Stimulated activated CD4-positive, alpha-beta T cell treated with anti-CD3 and anti-CD28 coated beads, Interleukin-2, amount 100 ng/mL, for 4 hours (primary cell): ENCODE data around the gene KCNJ6.
A peak's percentile ranks its signal among the peaks of the same experiment; 100 is the strongest.
"Not testable (repeated sequence)": the region's sequence is repeated elsewhere in the genome, so short reads cannot be mapped to it uniquely, and the experiment has no call there.

Experiments
- DNase-seq: peaks from one replicate; pipeline ENCODE4 v3.0.0-alpha.2; 2020; ENCODE audit warnings: low read depth

KCNJ6 gene

DNA sequence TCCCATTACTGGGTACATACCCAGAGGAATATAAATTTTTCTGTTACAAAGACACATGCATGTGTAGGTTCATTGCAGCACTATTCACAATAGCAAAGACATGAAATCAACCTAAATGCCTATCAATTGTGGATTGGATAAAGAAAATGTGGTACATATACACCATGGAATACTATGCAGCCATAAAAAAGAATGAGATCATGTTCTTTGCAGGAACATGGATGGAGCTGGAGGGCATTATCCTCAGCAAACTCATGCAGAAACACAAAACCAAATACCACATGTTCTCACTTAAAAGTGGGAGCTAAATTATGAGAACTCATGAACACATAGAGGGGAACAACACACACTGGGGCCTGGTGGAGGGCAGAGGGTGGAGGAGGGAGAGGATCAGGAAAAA lies 272.4 kb downstream of the KCNJ6 start:
- not testable (repeated sequence) for DNase-seq

DNA sequence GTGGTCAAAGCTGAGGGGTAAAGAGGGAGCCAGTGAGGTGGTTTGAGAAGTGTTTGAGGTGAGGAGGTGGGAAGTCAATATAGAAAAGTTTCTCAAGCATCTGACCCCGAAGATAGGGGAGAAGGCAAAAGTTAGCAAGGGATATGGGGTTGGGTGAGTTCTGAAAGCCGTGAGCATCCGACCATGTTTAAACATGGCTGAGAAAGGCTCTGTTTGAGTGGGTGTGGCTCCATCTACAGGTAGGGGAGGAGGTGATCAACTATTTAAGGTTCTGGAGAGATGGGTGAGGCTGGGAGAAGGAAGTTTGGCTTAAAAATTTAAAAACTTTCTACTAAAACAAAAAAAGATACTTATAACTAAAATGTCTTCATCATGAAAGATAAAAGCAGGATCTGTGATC lies 273.8 kb downstream of the KCNJ6 start:
- peak; percentile 17 for DNase-seq

DNA sequence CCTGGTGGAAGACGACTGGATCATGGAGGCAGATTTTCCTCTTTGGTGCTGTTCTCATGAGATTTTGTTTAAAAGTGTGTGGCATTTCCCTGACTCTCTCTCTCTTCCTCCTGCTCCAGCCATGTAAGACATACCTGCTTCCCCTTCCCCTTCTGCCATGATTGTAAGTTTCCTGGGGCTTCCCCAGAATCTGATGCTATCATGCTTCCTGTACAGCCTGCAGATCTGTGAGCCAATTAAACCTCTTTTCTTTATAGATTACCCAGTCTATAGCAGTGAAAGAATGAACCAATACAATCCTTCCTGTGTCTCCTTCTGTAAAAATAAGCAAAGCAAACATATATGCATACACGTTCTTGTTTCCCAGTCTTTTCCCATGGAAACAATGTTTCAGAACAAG lies 276.5 kb downstream of the KCNJ6 start:
- no peak for DNase-seq

DNA sequence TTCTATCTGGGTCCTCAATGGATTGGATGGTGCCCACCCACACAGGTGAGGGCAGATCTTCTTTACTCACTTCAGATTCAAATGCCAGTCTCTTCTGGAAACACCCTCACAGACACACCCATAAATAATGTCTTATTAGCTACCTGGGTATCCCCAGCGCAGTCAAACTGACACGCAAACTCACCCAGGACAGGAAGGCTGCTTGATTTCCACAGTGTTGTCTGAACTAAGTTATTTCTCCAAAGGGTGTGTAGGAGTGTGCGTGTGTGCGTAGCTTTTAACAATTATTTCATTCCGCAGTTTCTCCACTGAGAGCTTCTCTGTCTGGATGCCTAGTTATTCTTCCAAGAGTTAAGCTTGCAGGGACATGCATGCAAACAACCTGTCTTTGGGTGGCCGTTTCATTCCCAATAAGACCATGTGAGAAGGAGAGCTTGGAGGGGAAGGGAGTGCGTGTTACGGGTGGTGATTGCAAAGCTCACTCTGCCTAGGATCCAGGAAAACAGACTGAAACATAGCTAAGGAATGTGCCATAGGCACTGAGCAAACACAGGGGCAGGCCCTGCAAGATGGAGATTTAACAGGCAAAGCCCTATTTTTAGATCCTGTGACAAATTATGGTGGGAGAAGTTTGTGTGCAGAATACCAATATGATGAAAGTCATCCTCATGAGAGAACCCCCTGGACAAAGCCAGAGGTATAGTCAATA lies 280.0 kb downstream of the KCNJ6 start:
- DNase-seq = no peak

DNA sequence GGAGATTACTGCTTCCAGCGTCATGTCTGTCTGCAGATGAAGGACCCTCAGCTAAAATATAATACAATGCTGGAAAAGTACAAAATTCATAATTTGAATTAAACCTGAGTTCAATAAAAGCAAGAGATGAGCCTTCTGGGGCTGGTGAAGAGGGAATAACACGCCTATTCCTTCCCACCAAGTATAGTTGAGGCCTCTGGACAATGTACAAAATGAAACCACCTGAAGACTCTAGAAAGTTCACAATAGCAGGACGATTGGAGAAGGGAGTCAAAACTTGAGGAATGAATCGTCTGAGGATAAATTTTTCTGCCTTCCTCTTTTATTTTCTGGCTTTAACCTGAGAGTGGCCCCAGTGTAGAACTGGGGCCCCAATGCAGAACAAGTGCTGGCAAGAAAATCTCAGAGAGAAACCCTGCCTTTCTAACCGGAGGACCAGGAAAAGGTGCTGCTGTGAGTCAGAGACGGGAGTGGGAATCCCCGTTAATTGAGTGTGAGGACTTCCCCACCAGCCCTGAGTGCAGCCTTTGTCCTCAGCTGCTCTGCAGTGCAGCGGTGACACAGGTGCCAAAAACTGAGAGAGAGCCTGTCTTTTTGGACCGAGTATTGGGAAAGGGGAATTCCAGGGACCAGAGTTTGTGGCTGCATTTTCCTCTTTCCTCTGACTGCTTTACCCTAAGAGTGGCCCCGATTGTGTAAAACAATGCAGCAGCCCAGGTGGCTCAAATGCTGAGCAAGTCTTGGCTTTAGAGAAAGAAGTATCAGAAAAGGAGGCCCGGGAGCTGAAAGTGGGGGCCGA lies 284.7 kb downstream of the KCNJ6 start:
- no peak for DNase-seq

DNA sequence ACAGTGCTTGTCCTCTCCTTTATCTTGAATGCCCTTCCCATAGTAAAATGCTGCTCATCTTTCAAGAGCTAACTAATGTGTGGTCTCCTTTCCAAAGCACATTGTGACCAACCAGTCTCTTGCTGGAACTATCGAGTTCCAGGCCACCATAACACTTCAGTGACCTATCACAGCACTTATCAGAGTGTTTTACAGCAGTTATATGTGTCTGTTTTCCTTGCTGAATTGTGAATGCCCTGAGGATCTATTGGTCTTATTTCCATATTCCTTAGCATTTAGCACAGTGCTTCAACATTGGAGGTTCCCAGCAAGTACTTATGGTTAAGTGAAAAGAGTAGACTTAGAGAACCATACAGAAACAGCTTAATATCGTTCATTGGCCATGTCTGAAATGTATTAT lies 285.4 kb downstream of the KCNJ6 start:
- no peak for DNase-seq

DNA sequence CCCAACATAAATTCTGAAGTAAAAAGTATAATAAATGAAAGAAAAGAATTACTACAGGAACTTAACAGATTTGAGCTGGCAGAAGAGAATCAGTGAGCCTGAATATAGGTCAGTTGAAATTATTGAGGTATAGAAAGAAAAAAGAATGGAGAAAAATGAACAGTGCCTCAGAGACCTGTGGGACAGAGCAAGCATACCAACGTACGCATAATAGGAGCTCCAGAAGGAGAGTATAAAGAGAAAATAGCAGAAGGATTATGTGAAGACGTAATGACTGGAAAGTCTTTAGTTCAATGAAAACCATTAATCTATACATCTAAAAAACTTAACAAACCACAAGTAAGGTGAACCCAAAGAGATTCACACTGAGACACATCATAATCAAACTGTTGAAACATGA lies 287.9 kb downstream of the KCNJ6 start:
- no peak for DNase-seq

DNA sequence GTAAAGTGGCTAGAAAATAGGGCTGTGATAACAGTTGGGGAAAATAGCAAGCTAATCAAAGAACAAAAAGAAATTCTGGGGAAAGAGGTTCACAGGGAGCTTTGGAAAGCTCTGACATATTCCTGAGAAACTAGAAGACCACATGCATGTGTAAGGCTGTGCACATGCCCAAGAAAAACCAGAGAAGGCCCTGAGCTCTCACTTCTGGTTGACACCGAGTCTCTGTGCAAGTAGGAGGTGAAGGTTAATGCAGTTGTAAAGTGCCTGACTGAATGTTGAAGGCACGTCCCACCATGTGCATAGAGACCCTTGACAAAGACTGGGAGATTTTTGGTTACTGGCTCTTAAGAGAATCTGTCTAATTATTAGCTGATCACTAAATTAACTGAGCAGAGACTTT lies 288.7 kb downstream of the KCNJ6 start:
- DNase-seq = no peak

DNA sequence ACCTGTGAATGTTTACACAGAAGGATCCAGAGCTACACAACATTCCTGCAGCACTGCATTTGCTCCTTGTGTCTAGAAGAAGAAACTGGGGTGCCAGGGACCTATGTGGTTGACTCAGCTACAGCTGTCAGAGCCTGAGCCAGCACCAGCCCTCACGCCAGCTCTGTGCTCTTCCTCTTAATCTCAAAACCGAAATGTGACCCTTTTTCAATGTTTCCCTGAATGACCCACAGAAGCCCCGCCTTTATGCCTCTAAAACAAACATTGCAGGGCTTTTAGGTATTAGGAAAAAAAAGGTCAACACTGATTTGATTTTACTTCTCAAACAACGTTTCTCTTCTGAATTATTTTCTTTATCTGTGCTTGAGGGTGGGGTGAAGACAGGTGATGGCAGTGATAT lies 289.2 kb downstream of the KCNJ6 start:
- no peak for DNase-seq

DNA sequence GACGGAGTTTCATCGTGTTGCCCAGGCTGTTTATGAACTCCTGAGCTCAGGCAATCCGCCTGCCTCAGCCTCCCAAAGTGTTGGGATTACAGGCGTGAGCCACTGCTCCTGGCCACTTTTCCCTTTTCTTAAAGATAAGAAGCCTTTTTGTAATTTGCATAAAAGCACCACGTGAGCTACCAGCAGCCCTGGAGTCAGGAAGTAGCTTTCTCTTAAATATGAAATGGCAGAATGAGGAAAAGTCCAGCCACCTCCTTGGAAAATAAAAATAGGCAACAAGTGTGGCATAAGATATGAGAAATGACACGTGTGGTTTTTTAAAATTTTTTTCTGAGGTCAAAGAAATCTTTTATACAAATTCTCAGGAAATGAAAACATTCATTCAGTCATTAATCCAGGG lies 289.9 kb downstream of the KCNJ6 start:
- no peak for DNase-seq

DNA sequence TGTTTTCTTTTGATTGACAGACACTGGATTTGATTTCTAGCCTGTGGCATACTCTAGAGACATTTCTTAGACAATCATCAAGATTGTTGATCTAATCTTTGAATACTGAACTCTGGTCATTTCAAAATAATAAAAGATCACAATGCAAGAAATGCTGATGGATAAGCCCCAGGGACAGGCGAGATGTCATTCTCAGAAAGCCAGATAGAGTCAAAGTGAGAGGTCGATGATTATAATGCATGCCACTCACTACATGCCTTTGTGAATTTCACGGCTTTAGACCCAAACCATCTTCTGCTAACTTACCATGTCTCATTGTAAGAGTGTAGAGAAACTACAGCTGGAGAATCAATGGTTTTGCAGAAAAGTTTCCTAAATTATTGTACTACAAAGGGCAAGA lies 292.6 kb downstream of the KCNJ6 start:
- DNase-seq = no peak

DNA sequence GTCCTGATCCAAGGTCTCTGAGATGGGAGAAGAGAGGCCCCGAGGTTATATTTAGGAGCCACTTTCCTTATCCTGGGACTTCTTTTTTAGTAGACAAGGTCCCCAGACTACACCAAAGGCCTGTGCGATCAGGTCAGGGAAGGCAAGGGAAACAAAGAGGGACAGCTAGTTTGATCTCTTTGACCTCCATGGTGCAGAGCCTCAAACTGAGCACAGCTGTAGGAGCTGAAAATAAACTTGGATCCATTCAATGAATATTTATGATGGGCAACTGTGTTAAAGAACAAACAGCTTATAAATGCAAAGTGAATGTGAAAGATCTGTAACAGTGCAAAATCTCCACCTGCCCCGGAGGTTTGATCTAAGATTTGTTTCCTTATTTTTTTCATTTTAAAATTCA lies 293.1 kb downstream of the KCNJ6 start:
- no peak for DNase-seq

DNA sequence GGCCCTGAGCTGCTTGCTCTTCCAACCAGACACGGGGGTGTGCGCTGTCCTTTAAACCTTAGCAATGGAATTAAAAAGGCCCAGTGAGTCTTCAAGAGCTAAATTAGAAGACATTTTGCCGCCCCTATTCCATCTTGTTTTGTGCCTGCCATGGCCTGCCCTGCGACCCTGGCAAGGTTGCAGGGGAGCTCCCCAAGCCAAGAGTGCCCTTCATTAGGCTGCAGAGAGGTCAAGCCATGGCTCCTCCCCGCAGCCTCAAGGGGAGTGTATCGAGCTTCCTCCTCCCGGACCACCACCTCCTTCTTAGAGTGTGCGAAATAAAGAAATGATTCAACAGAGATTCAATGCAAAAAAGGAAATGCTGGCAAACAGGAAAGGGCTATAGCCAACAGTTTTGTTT lies 293.5 kb downstream of the KCNJ6 start:
- DNase-seq = no peak

DNA sequence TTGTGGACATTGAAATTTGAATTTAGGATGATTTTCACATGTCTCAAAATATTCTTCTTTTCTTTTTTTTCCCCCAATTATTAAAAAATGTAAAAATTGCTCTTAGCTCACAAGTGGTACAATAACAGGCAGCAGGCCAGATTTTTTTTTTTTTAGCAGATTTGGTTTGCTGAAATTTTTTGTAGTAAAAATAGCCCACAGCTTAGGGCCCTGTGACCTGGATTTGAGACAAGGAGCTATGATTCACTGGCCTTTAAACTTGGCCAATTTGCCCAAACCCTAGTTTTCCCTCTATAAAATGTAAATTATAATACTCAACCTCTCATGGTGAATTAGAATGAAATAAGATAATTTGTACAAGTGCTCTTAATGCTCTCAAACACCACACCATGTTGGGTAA lies 295.9 kb downstream of the KCNJ6 start:
- no peak for DNase-seq

DNA sequence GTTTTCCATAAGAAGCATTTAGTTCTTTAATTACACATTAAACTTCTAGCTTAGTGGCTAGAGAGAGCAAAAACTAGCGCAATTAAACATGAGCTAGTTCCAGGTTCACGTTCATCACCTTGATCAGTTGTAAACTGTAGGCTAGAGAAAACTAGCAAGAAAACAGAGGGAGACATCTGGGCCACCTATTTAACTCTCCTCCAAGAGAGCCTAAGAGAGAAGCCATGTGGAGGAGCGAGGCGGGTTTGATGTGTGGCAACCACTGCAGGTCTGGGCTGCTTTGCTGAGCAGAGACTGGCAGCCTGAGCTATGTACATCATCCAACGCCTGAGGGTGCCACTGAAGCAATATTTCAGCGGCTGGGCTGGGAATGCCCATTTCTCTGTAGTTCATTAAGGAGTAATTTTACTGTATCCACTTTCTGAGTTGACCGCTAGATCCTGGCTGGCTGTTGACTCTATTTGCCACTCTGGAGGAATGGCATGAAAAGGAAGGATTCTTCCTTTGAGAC lies 296.7 kb downstream of the KCNJ6 start:
- no peak for DNase-seq

DNA sequence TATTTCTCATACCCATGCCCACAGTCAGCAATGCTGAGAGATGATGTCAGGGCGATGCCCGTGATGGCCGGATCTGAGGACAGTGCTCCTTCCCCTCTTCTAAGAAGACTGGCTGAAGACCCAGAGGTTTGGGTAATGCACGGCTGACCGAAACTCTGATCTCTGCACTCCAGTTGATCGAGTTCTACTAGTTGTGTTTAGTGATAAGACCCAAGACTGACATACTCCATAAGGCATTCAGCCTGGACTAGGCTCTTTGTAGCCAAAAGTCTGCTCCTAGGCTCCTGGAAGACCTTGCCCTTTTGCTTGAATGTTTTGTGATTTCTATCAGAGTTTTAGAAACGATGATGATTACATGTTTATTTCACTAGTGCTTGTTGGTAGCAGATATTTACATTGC lies 298.2 kb downstream of the KCNJ6 start:
- DNase-seq = no peak

DNA sequence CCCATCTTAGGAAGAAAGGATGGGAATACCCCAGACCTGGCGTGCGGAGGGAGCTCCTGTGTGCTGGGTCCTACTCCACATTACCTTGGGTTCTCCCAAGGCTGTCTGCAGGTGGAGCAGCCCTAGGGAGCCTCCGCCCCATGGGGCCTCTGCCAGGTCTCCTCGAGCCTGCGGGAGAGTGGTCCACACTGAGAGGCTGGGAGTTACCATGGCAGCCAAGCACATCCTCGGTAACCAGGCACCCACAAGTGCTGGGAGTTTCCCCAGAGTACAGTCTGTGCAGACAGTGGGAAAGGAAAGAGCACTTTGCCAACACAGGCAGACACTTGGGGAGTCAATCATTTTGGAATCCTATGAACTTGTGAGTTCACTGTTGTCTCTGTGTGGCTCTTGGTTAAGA lies 300.3 kb downstream of the KCNJ6 start:
- no peak for DNase-seq

DNA sequence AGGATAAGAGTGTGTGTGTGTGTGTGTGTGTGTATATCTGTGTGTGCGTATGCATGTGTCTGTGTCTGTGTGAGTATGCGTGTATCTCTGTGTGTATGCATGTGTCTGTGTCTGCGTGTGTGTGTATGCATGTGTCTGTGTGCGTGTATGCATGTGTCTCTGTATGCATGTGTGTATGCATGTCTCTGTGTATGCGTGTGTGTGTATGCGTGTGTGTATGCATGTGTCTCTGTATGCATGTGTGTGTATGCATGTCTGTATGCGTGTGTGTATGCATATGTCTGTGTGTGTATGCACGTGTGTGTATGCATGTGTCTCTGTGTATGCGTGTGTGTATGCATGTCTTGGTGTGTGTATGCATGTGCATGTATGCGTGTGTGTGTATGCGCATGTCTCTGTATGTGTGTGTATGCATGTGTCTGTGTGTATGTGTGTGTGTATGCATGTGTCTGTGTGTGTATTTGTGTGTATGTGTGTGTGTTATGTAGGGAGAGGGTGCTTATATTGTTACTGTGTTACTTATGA lies 301.8 kb downstream of the KCNJ6 start:
- DNase-seq = no peak

DNA sequence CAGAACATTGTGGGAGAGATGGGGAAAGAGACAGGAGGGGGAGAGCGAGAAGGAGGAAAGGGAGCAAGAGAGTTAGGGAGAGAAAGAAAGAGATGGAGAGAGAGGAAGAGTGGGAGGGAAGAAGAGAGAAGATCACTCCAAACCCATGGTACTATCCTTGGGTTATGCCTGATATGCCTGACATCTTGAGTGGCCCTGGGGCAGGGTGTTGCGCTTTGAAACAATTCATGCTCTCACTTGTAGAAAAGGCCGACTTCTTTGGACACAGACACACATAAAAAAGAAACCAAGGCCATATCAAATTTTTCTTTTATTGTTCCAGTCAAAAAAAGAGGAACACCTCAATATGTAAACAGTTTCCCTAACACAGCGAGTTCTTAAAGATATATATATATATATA lies 309.2 kb downstream of the KCNJ6 start:
- DNase-seq = no peak

DNA sequence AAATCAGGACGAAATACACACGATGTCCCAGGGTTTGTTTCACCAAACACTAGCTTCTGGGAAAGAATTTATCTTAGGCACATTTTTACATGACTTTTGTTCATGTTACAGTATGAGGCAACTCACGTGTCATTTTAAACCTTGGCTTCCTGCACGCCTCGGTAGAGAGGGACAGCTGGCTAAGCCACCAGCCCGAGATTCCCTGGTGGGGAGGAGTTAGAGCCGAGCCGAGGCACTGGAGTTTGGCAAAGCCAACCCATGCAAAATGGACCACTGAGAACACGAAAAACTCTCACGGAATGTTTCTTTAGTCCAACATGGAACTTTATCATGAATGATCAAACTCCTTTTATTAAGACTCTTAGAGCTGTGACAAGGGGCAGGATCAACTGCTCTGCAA lies 309.7 kb downstream of the KCNJ6 start:
- DNase-seq = no peak

DNA sequence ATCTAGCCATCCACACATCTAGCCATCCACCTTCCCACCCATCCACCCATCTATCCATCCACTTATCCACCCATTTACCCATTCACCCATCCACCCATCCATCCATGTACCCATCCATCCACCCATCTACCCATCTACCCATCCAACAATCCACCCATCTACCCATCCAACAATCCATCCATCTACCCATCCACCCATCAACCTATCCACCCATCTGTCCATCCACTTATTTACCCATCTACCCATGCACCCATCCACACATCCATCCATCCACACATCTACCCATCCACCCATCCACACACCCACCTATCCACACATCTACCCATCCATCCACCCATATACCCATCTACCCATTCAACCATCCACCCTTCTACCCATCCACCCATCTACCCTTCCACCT lies 311.3 kb downstream of the KCNJ6 start:
- DNase-seq = no peak

DNA sequence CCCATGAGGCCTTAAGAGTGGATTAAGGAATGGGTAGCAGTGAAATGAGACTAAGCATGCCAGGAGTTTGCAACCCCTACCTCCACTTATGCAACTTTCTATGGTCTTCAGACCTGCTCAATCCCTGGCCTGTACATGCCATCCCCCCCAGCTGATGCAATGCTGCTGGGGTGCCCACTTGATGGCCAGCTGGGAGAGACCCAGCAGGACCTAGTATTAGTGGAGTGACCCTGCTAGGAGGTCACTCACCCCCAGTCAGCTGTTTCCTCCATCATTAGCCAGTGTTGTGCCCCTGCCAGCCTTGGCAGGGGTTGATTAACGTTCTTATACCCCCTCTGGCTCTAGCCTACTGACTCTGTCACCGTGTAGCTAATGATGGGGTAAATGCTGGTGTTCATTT lies 313.1 kb downstream of the KCNJ6 start:
- DNase-seq = no peak

DNA sequence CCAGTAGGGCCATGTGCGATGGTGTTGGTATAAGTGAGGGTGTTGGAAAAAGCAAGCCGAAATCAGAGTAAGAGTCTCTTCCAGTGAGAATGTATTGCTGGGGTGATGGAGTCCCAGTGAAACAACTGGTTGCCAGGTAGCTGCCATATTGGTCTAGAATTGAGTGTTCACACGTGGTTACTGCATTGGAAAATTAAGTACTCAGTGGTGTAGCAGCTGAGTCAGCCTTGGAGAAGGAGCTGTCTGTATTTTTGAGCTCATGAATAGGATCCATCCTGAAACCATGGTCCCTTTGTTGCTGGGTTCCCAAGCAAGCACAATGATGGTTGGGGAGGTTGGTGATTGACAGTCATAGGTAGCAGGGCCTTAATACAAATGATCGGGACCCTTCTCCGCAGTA lies 314.3 kb downstream of the KCNJ6 start:
- no peak for DNase-seq
